HG03196 (cell line): ENCODE data around the gene FAM219A.
"Not testable (repeated sequence)": the region's sequence is repeated elsewhere in the genome, so short reads cannot be mapped to it uniquely, and the experiment has no call there.

ENCODE experiments used
- ATAC-seq: cut with Tn5 transposase; IDR thresholded peaks from one replicate; pipeline ENCODE4 v1.9.1; 2021; ENCODE audit not compliant: unreplicated experiment

Gene FAM219A

DNA sequence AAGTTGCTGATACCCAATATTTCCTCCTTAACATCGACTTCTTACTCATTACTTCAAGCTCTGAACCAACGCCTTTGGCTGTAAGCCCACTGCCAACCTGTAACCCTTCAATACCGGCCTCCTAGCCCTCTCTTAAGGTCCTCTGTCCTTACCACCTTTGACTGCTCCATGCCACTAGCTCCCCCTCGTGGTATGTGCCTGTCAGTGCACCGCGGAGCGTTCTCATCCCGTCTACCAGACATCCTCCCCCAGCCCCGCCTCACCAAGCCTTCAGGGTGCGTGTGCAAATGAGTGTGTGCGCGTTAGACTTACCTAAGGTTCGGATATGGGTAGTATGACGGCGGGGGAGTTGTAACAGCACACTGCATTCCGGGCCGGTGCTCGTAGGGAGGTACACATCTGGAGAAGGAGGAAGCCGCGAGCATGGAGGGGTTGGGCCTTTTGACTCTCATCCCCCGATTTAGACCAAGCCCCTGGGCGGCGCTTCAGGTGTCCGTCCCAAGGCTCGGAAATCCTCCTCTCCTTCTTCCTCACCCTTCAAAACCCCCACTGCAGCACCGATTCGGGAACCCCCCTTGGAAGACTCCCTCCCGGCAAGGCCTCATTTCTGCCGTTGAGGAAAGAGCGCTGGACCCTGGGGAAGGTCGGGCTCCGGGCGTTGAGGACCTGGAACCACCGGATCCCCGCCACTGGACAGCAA lies 78.9 kb downstream of the FAM219A start:
- ATAC-seq, result peak; percentile 36

DNA sequence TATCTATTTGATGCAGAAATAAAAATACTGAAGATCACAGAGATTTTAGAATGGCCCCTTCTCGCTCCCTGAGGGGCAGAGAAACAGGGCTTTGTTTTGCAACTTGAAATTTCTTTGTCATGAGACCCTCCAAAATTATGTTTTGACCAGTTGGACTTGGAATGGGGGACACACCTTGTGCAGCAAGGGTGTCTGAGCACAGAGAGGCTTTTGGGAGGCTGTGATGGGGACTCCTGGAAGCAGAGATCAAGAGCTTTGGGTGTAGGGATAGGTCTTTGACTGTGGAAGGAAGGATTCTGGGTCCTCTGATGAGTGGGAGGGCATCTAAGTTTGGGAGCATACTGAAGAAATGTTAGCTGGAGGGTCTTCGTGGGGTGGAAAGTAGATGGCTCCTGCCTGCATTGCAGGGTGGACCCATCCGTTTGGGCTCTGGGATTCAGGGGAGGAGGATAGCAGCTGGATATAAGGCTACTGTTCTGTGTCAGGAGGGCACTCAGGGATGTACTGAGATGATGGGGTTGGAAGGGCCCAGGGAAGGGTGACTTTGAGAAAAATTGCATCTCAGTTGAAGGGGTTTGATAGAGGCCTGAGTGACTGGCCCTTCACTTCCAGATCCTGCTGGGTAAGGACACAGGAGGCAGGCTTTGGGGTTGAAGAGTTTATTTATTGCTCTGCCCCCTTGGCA lies 79.9 kb downstream of the FAM219A start:
- ATAC-seq, result no peak

DNA sequence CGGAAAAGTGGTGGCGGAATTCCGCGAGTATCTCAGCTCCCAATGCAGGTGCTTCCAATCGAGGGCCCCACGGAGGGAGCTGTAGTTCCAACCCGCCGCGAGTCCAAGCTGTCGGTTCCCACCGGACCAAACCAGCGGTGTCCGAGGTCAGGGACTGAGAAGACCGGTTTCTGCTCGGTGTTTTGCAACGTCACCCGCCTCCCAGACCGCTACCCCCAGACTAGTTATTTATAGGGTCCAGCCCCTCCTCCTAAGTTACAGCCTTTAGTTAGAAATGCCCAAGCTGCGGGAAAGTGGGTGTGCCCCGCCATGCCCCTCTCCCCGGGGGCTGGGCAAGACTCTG lies 81.0 kb downstream of the FAM219A start:
- ATAC-seq, result no peak

DNA sequence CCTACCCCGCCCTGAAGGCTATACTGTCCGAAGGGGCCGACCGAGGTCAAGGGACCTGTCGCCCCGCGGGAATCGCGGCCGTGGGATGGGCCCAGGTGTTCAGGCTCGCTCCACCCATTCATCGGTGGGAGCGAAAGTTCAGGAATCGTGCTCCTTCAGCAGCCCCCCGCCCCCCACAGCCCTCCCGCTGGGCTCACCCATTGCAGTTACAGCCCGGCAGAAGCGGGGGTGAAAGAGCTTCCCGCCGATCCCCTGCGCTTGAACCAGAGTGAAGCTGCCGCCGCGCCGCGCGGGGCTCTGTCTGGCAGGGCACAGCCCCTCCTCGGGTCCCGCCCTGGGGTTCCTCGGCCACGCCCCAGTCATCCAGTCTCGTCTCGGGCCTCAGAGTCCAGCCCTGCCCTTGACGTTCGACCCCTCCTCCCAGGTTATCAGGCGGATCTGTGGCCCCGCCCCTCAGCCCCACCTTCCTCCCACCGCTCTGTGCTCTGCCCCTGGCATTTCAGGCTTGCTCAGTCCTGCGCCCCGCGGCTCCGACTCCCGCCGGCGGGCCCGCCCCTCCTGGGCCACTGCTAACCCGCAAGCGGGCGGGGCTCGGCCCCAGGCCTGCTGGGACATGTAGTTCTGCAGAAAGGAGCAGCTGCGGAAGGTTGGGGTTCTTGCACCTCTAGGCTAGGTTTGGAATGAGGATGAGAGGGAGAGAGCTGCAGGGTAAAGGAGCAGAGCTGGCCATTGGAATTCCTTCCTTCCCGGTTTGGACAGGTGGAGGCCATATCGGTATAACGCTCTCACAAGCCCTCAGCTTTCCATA lies 81.6 kb downstream of the FAM219A start, which contains the start of gene MYORG:
Gene MYORG (minus strand): TSS at position 303 of the 808 bp plus-strand sequence. CDS start 3,955 bp downstream, outside the sequence.
- peak; percentile 85 for ATAC-seq

DNA sequence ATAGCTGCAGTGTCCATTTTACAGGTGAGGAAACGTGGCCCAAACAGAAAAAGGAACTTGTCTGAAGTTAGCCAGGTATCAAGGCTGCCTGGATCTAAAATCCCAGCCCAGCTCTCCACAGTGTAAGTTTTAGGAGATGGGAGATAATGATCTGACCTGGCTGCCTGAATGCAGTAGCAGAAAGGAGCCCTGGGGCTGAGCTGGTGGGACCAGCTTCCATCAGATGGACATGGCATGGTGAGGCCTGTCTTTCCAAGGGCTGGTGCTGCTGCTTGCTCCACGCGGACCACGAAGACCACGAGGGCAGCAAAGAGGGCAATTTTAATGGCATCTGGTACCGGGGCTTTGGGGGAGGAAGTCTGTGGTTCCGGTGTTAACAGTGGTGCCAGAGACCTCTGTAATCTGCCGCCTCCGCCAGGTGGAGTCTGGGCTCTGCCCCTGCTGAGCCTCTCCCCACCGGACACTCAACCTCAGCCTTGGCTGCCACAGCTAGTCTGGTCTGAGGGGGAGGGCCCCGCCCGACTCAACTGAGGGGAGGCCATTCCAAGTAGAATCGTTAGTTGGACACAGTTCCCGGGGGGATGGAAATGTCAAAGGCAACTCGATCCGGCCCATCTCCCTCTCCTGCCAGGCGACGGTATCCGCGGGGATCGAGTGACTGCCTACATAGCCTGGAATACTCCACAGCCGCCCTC lies 82.3 kb downstream of the FAM219A start:
- ATAC-seq, result no peak

DNA sequence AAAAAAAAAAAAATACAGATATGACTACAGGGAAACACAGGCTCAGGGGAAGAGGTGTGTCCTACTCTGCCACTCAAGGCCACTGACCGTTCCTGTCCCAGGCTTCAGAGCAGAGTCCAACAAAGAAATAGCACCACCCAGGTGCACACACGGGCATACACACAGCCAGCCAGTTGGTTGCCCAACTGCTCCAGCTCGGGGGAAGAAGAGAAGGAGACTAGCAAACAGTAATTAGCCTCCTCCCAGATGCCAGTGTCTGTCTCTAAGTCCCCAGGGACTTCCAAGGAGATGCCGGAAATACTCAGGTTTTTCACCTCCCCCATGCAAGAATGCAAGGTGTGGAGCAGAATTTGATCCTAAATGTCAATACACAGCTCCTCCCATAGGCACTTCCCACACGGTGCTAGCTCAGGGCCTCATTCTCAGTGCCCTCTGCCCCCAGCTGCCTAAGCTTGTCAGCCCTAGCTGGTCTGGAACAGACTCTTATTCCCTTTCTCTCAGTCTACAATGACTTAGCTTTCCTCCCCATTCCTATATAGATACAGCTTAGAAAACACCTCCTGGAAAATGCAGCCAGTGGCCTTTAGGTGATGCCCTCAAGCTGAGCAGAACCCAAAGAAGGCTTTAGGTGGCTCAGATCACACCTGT lies 83.3 kb downstream of the FAM219A start:
- no peak for ATAC-seq

DNA sequence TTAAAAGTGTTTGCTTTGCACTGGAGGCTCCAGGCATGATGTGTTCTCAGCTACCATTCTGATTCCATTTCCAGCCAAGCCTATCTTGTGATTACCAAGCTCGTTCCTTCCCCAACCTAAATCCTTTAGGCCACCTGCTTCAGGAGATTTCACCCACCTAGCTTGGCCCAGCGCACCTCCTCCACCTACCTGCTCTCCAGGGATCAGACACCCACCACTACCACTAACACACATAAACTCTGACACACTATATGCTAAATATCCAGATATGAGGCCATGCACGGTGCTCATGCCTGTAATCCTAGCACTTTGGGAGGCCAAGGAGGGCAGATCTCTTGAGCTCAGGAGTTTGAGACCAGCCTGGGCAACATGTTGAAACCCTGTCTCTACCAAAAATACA lies 84.0 kb downstream of the FAM219A start:
- no peak for ATAC-seq

DNA sequence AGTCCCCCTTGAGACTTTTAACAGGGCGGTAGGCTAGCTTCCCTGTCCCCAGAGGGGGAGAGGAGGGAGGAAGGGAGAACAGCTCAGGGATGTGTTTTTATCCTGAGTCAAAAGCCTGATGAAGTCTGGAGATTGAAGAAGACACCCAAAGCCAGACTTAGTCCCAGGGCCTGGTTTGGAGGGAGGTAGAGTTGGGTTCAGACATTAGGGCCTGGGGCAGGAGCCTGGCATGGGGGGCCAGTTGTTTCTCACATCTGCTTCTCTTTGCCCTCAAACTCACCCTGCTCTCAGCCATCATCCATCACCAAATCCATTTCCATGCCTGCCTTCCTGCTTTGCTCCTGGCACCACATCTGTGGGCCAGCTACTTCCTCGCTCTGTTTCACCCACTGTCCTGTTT lies 84.6 kb downstream of the FAM219A start:
- no peak for ATAC-seq

DNA sequence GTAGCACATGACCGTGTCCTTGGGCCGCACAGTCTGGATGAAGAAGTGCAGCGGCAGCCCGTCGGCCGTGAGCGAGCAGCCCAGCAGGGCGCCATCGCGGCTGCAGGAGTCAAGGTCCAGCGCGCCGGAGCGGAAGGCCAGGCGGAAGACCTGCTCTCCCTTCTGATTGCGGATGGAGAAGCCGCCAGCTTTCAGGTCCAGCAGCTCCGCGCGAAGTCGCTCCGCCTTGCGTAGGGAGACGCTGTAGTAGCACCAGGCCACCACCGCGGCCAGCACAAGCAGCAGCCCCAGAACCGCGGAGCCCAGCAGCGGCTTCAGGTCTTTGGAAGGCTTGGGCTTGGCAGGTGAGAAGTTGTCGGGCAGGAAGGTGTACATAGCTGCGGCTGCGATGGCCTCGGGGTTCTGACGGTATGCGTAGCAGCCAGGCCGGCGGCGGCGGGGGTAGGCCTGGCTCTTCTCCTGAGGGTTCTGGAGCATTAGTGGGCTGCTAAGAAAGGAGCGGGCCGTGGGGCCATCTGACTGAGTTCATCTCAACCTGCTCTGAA lies 85.8 kb downstream of the FAM219A start:
- no peak for ATAC-seq

DNA sequence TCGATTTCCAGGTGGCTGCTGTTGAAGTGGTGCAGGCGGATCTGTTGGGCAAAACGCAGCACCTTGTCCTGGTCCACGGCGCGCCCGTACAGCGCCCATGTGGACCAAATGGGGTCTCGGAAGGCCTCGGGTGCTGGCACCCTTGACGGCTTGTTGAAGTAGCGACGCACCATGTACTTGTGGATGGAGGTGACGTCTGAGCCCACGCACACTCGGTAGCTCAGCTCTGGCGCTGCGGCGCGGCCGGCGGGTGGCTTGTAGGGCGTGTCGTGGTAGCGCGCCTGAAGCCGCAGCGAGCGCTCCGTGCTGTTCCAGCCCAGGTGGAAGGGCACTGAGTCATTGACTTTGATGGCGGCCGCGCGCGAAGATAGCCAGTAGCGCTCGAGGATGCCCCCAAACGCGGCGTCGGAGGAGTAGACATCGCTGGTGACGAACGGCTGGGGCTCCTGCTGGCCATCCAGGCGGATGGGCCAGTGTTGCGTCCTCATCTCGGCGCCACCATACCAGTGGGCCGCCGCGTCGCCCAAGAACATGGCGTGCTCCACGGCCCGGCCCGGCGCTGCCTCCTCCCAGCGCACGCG lies 86.4 kb downstream of the FAM219A start:
- no peak for ATAC-seq

GRCh38 chr9:34370970-34371880 lies 87.1 kb downstream of the FAM219A start:
- ATAC-seq, result no peak

DNA sequence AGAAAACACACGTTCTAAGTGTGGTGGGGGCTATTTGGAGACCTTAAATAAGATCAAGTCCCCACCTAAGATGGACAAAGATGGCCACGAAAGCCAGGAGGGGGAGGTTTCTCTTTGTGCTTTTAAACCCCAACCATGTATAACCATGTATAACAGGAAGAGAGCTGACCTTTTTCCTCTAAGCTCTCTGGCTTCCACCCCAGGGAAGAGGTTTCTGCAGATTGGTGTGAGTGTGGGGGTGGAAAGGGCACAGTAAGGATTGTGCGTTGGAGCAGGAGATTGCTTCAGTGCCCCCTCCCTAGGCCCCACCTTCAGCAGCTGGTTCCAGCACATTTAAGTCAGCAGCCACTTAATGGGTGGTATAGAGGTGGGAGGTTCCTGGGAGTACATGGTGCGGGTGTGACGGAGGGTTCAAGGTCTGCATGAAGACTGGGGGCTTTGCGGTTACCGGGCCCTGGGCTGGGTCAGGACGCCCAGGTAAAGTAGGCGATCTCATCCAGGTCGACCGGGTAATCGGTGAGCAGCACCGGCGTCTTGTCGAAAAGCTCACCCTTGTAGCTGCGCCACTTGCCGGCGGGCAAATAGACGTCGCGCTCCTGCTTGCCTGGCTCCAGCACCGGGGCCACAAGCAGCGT lies 87.9 kb downstream of the FAM219A start:
- no peak for ATAC-seq

GRCh38 chr9:34369636-34370035 lies 88.7 kb downstream of the FAM219A start:
- no peak for ATAC-seq

DNA sequence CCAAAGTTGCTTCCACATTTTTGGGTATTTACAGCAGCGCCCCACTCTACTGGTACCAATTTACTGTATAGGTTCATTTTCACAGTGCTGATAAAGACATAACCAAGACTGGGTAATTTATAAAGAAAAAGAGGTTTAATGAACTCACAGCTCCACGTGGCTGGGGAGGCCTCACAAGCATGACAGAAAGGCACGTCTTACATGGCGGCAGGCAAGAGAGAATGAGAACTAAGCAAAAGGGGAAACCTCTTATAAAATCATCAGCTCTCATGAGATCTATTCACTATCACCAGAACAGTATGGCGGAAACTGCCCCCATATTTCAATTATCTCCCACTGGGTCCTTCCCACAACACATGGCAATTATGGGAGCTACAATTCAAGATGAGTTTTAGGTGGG lies 89.6 kb downstream of the FAM219A start:
- not testable (repeated sequence) for ATAC-seq

DNA sequence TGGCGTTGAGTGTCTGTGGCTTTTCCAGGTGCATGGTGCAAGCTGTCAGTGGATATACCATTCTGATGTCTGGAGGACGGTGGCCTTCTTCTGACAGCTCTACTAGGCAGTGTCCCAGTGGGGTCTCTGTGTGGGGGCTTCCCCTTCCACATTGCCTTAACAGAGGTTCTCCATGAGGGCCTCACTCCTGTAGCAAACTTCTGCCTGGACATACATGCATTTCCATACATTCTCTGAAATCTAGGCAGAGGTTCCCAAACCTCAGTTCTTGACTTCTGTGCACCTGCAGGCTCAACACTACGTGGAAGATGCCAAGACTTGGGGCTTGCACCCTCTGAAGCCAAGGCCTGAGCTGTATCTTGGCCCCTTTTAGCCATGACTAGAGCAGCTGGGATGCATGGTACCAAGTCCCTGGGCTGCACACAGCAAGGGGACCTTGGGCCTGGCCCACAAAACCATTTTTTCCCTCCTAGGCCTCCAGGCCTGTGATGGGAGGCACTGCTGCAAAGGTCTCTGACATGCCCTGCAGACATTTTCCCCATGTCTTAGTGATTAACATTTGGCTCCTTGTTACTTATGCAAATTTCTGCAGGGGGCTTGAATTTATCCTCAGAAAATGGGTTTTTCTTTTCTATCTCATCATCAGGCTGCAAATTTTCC lies 90.5 kb downstream of the FAM219A start:
- not testable (repeated sequence) for ATAC-seq

GRCh38 chr9:34366365-34366764 lies 92.0 kb downstream of the FAM219A start:
- no peak for ATAC-seq

DNA sequence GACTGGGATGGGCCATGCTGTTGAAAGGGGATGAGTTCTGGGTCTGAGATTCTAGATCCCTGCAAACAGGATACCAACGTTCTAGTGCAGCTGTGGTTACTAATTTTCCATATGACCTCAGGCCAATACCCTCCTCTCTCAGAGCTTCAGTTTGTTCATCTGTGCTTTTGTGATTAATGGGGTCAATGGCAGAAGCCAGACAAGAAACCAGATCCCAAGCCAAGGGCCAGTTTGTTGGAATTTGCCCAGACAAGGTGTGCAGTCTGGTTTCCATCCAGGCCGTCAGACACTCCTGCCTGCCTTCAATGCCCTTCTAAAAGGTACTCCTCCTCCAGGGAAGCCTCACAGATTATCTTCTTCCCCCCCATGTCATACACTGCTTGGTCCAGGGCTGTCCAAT lies 93.1 kb downstream of the FAM219A start:
- no peak for ATAC-seq
